Measurements from ENCODE around the gene EFNA5. TPM values are rescaled to one million over a fixed set of nuclear protein-coding genes. Genes with fewer than 3 reads are reported as not detected.

The EFNA5 gene
- total RNA-seq, 2 donors from 2014 or later, result 9.7 to 11.1 TPM

DNA sequence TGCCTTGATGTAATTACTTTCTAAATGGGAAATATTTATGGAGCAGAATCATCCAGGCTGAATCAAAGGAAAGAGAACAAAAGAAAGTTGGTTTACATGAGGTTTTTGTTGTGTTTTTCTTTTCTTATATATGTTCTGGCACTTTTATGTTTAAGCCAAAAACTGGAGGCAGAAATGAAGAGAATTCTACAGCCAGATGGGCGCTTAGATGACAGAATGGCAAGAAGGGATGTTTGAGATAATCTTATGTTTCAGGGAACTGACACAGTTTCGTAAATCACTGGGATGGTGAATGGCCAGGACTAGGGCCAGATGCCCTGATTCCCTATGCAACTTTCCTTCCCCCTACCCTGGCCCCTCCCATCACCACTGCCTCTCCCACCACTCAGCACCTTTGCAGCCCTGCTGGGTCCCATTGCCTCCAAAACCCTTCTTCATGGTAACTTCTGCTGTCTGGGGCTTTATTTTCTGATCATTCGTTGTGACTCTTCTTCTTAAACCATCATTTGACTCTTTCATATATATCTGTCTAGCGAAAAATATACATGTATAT, 111.8 kb downstream of the EFNA5 start:
- Histone ChIP-seq H3K4me1 (no peaks in the 10 kb centered on the region), H3K27me3 (no peaks in the 10 kb centered on the region), H3K4me3 (no peak overlapping the region), H3K36me3 (no peaks in the 10 kb centered on the region), H3K27ac (no peak overlapping the region), H3K9ac (ENCODE audit: low read depth in 2 of 2, low read length in 2 of 2) (no peak overlapping the region), H3K9me3 (no peaks in the 10 kb centered on the region)
- no peak for DNase-seq
- intact Hi-C loops (cut with DNase I), result no loop called here
- TF ChIP-seq, protein P1, sequence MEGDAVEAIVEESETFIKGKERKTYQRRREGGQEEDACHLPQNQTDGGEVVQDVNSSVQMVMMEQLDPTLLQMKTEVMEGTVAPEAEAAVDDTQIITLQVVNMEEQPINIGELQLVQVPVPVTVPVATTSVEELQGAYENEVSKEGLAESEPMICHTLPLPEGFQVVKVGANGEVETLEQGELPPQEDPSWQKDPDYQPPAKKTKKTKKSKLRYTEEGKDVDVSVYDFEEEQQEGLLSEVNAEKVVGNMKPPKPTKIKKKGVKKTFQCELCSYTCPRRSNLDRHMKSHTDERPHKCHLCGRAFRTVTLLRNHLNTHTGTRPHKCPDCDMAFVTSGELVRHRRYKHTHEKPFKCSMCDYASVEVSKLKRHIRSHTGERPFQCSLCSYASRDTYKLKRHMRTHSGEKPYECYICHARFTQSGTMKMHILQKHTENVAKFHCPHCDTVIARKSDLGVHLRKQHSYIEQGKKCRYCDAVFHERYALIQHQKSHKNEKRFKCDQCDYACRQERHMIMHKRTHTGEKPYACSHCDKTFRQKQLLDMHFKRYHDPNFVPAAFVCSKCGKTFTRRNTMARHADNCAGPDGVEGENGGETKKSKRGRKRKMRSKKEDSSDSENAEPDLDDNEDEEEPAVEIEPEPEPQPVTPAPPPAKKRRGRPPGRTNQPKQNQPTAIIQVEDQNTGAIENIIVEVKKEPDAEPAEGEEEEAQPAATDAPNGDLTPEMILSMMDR (IDR thresholded peaks at IDR 0.05), result no peak

DNA sequence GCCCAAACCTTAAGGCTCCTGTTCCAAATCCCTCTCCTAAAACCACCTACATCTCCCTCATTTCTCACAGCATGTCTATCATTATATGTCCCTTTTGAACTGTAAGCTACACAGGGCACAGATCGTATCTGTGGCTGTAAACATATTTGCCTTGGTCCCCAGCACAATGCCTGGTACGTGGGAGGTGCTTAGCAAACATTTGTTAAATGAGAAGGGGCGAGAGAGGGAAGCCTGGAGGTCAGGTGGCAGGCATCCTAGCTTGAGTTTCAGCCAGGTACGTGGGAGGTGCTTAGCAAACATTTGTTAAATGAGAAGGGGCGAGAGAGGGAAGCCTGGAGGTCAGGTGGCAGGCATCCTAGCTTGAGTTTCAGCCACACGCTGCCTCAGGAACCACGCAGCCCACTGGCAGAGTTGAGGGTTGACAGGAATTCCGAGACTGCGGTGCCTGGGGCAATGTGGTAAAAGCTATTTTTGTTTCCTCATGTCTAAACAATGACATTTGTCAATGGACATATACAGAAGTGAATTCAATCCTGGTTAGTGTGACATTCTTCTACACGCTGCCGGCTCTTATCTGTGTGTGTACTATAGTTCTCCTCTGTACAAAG, 113.6 kb downstream of the EFNA5 start:
- no peak overlapping the region for H3K27ac ChIP-seq
- no peaks in the 10 kb centered on the region for H3K9me3 ChIP-seq
- no peak overlapping the region for H3K9ac ChIP-seq (ENCODE audit: low read depth in 2 of 2, low read length in 2 of 2)
- H3K4me1 ChIP-seq, result no peaks in the 10 kb centered on the region
- no peaks in the 10 kb centered on the region for H3K36me3 ChIP-seq
- intact Hi-C loops (cut with DNase I), result no loop called here
- DNase-seq, result no peak
- TF ChIP-seq, protein P1 (IDR thresholded peaks at IDR 0.05), result no peak
- no peak overlapping the region for H3K4me3 ChIP-seq
- no peaks in the 10 kb centered on the region for H3K27me3 ChIP-seq

DNA sequence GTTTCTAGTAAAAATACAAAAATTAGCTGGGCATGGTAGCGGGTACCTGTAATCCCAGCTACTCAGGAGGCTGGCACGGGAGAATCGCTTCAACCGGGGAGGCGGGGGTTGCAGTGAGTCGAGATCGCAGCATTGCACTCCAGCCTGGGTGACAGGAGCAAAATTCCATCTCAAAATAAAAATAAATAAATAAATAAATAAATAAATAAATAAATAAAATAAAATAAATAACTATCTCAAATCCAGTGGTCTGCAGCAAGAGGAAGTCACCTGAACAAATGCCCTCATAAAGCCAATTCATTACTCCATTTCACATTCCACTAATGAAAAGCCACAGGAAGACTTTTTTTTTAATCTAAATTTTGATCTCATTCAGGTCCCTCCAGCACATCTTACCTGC, 114.2 kb downstream of the EFNA5 start:
- Histone ChIP-seq H3K27me3 (no peaks in the 10 kb centered on the region), H3K4me3 (no peak overlapping the region), H3K4me1 (no peaks in the 10 kb centered on the region), H3K36me3 (no peaks in the 10 kb centered on the region), H3K9me3 (no peaks in the 10 kb centered on the region), H3K27ac (no peak overlapping the region), H3K9ac (ENCODE audit: low read depth in 2 of 2, low read length in 2 of 2) (no peak overlapping the region)
- DNase-seq, result no peak
- intact Hi-C loops (cut with DNase I), result no loop called here
- TF ChIP-seq, protein P1 (IDR thresholded peaks at IDR 0.05), result no peak

DNA sequence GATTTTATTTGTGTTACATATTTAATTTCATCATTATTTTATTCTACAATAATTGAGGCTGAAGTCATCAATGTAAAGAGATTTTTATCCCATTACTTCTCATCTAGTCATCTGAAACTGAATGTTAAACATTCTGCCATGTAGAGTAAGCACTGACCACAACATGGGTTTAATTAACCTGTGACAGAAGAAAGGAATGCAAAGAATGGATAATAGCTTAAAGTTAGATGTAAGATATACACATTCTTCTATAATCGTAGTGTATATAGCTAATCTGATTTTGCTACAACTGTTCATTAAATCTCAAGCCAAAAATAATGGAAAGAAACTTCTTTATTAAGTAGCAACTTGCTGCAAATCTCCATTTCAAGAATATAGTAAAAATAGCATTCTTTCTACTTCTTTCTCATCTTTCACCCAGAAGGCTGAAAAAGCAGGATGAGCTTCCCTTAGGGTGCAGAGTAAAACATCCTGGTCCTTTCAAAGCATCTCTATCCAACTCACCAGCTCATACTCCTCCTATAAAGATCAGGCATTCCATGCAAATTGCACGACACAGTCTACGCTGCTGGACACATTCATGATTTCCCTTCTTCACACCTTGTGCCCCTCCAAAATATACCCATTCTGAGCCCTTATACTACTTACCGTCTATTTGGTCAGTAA, 115.2 kb downstream of the EFNA5 start:
- H3K4me3 ChIP-seq, result no peak overlapping the region
- TF ChIP-seq, protein P1 (IDR thresholded peaks at IDR 0.05), result no peak
- H3K4me1 ChIP-seq, result no peaks in the 10 kb centered on the region
- H3K36me3 ChIP-seq, result no peaks in the 10 kb centered on the region
- H3K9me3 ChIP-seq, result no peaks in the 10 kb centered on the region
- intact Hi-C loops (cut with DNase I), result no loop called here
- DNase-seq, result no peak
- H3K9ac ChIP-seq (ENCODE audit: low read depth in 2 of 2, low read length in 2 of 2), result no peak overlapping the region
- no peak overlapping the region for H3K27ac ChIP-seq
- H3K27me3 ChIP-seq, result no peaks in the 10 kb centered on the region

DNA sequence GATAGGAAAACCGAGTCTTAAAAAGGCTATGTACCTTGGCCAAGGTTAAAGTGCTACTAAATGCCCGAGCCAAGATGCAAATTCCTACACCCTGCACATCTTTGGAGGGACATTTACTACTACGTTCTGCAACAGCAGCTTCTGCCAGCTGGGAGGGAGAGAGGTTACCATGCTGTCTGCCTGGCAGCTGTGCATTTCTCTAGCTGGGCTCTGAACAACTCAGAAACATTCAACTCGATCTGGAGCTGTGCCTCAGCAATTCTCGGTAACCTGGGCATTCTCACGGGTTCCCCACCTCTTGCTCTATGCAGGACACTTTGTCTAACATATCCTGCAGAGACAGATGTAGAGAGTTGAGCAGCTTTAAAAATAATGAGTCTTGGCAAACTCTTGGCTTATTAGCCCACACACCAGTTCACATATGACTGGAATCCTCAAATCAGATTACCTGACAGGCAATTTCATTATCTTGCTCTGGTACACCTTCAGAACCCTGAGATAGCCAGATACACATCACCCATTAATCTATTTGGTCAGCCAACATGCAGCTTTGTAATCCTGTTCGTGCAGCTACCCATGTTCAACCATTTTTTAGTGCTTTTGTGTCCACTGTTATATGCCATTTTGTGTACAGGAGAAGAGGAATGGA, 115.8 kb downstream of the EFNA5 start:
- Histone ChIP-seq H3K27ac (no peak overlapping the region), H3K9ac (ENCODE audit: low read depth in 2 of 2, low read length in 2 of 2) (no peak overlapping the region), H3K36me3 (no peaks in the 10 kb centered on the region), H3K4me3 (no peak overlapping the region), H3K4me1 (no peaks in the 10 kb centered on the region), H3K27me3 (no peaks in the 10 kb centered on the region), H3K9me3 (no peaks in the 10 kb centered on the region)
- intact Hi-C loops (cut with DNase I), result no loop called here
- DNase-seq, result no peak
- TF ChIP-seq, protein P1 (IDR thresholded peaks at IDR 0.05), result no peak

Measured in colonic mucosa (tissue), 4 donors.